H9 (cell line): ENCODE results near the gene FAM193A. TPM values are rescaled to one million over a fixed set of nuclear protein-coding genes. Genes with fewer than 3 reads are reported as not detected.
A peak's percentile ranks its signal among the peaks of the same experiment; 100 is the strongest.

ENCODE experiments used
- DNase-seq: peaks from one replicate; pipeline ENCODE4 v3.0.0-alpha.2; 2017
- H2AFZ ChIP-seq: one replicate; pipeline ENCODE4 v1.6.1; 2013; ENCODE audit warnings: mild to moderate bottlenecking, low read length, control low read depth, moderate library complexity
- H2AK5ac ChIP-seq: 2 replicates; pipeline ENCODE4 v1.6.1; 2013; ENCODE audit warnings: low read length, control low read depth, mixed read lengths; ENCODE audit not compliant: insufficient read length
- H2BK120ac ChIP-seq: one replicate; pipeline ENCODE4 v1.6.1; 2013; ENCODE audit warnings: low read depth, mild to moderate bottlenecking, low read length, control low read depth, inconsistent platforms; ENCODE audit not compliant: poor library complexity, severe bottlenecking
- H2BK12ac ChIP-seq: 2 replicates; pipeline ENCODE4 v1.6.1; 2013; ENCODE audit warnings: low read length, control low read depth, mixed read lengths, low read depth; ENCODE audit not compliant: insufficient read length
- H2BK15ac ChIP-seq: 2 replicates; pipeline ENCODE4 v1.6.1; 2013; ENCODE audit warnings: low read depth, low read length, control low read depth
- H2BK20ac ChIP-seq: one replicate; pipeline ENCODE4 v1.6.1; 2013; ENCODE audit warnings: low read depth, mild to moderate bottlenecking, low read length, control low read depth, inconsistent platforms; ENCODE audit not compliant: poor library complexity, severe bottlenecking
- H2BK5ac ChIP-seq: 2 replicates; pipeline ENCODE4 v1.6.1; 2013; ENCODE audit warnings: low read length, control low read depth, mixed read lengths; ENCODE audit not compliant: insufficient read length
- H3K14ac ChIP-seq: 2 replicates; pipeline ENCODE4 v1.6.1; 2013; ENCODE audit warnings: low read length, control low read depth; ENCODE audit not compliant: insufficient read depth
- H3K18ac ChIP-seq: 2 replicates; pipeline ENCODE4 v1.6.1; 2013; ENCODE audit warnings: low read depth, mild to moderate bottlenecking, mixed read lengths, low read length, control low read depth; ENCODE audit not compliant: insufficient read length
- H3K23ac ChIP-seq: 2 replicates; pipeline ENCODE4 v1.6.1; 2013; ENCODE audit warnings: low read length, control low read depth, mixed read lengths, low read depth; ENCODE audit not compliant: insufficient read length
- H3K23me2 ChIP-seq: 2 replicates; pipeline ENCODE4 v1.6.1; 2013; ENCODE audit warnings: low read depth, mild to moderate bottlenecking, mixed read lengths, low read length, control low read depth; ENCODE audit not compliant: insufficient read length, poor library complexity, severe bottlenecking
- H3K27ac ChIP-seq: 2 replicates; pipeline ENCODE4 v1.5.1; 2013; ENCODE audit warnings: low read length, control low read depth, mixed read lengths, low read depth; ENCODE audit not compliant: insufficient read length
- H3K27me3 ChIP-seq: 2 replicates; pipeline ENCODE4 v1.6.1; 2013; ENCODE audit warnings: low read length, control low read depth, inconsistent platforms; ENCODE audit not compliant: insufficient read depth
- H3K4ac ChIP-seq: 2 replicates; pipeline ENCODE4 v1.6.1; 2013; ENCODE audit warnings: low read depth, mild to moderate bottlenecking, control low read depth, inconsistent platforms, low read length, moderate library complexity
- H3K4me1 ChIP-seq: 2 replicates; pipeline ENCODE4 v1.6.1; 2013; ENCODE audit warnings: low read length, control low read depth, inconsistent platforms; ENCODE audit not compliant: insufficient read depth
- H3K4me2 ChIP-seq: 2 replicates; pipeline ENCODE4 v1.6.1; 2013; ENCODE audit warnings: low read length, control low read depth, mixed read lengths; ENCODE audit not compliant: insufficient read length, insufficient read depth
- H3K56ac ChIP-seq: 2 replicates; pipeline ENCODE4 v1.6.1; 2013; ENCODE audit warnings: low read depth, mild to moderate bottlenecking, mixed read lengths, low read length, control low read depth; ENCODE audit not compliant: insufficient read length
- H3K79me1 ChIP-seq: 2 replicates; pipeline ENCODE4 v1.6.1; 2013; ENCODE audit warnings: low read depth, mild to moderate bottlenecking, moderate library complexity, low read length, control low read depth, inconsistent platforms; ENCODE audit not compliant: insufficient read depth, poor library complexity, severe bottlenecking
- H3K79me2 ChIP-seq: 2 replicates; pipeline ENCODE4 v1.6.1; 2013; ENCODE audit warnings: low read length, control low read depth, inconsistent platforms; ENCODE audit not compliant: insufficient read depth
- H3K9ac ChIP-seq: 2 replicates; pipeline ENCODE4 v1.6.1; 2013; ENCODE audit warnings: low read length, control low read depth, mixed read lengths; ENCODE audit not compliant: insufficient read length; ENCODE audit errors: extremely low read depth
- H3K9me3 ChIP-seq: one replicate; pipeline ENCODE4 v1.6.1; 2013; ENCODE audit warnings: low read depth, low read length, inconsistent platforms; ENCODE audit not compliant: control insufficient read depth
- H3T11ph ChIP-seq: one replicate; pipeline ENCODE4 v1.6.1; 2013; ENCODE audit warnings: mild to moderate bottlenecking, low read length, control low read depth, inconsistent platforms
- H4K20me1 ChIP-seq: one replicate; pipeline ENCODE4 v1.6.1; 2013; ENCODE audit not compliant: control insufficient read depth, insufficient read length, insufficient read depth
- H4K5ac ChIP-seq: 2 replicates; pipeline ENCODE4 v1.6.1; 2013; ENCODE audit warnings: low read depth, mild to moderate bottlenecking, mixed read lengths, low read length, control low read depth; ENCODE audit not compliant: insufficient read length
- H4K8ac ChIP-seq: replicated peaks from 2 replicates; pipeline ENCODE4 v1.6.1; 2013; ENCODE audit warnings: low read length, control low read depth, mixed read lengths, low read depth; ENCODE audit not compliant: insufficient read length
- H4K91ac ChIP-seq: 2 replicates; pipeline ENCODE4 v1.6.1; 2013; ENCODE audit warnings: low read depth, mild to moderate bottlenecking, moderate library complexity, mixed read lengths, low read length, control low read depth; ENCODE audit not compliant: insufficient read length
- H3K27ac Mint-ChIP-seq, 3 experiments: 2 replicates in 2 of 3; 3 replicates in 1 of 3; pipeline ENCODE4 v1.8.0; 2020 to 2021; ENCODE audit warnings: mixed read lengths in 3 of 3, mild to moderate bottlenecking in 1 of 3, moderate library complexity in 1 of 3
- H3K27me3 Mint-ChIP-seq: 2 replicates; pipeline ENCODE4 v1.8.0; 2021; ENCODE audit warnings: low read depth, mild to moderate bottlenecking, moderate library complexity, mixed read lengths
- H3K36me3 Mint-ChIP-seq, 3 experiments: 2 replicates in 2 of 3; 3 replicates in 1 of 3; pipeline ENCODE4 v1.8.0; 2020 to 2021; ENCODE audit warnings: low read depth in 3 of 3, mixed read lengths in 3 of 3; ENCODE audit not compliant: insufficient read depth in 1 of 3
- H3K4me1 Mint-ChIP-seq, 2 experiments: 2 replicates each; pipeline ENCODE4 v1.8.0; 2020; ENCODE audit warnings: mixed read lengths in 2 of 2
- H3K4me3 Mint-ChIP-seq, 2 experiments: 2 replicates in 1 of 2; 3 replicates in 1 of 2; pipeline ENCODE4 v1.8.0; 2020 to 2021; ENCODE audit warnings: mild to moderate bottlenecking in 2 of 2, mixed read lengths in 2 of 2, moderate library complexity in 1 of 2
- H3K9me3 Mint-ChIP-seq, 2 experiments: 2 replicates in 1 of 2; 3 replicates in 1 of 2; pipeline ENCODE4 v1.8.0; 2020; ENCODE audit warnings: mild to moderate bottlenecking in 2 of 2, mixed read lengths in 2 of 2, moderate library complexity in 1 of 2
- WGBS: extraction: QIAGEN DNeasy Blood & Tissue Kit; methylation state at CpG from one replicate; pipeline ENCODE4 v1.1.7; 2013; ENCODE audit warnings: missing lambda C conversion rate, low lambda C conversion rate, mixed read lengths; ENCODE audit not compliant: insufficient read length; ENCODE audit errors: extremely low coverage; 5-methylcytosine and 5-hydroxymethylcytosine counted together
- total RNA-seq: library from RNA; stranded (reverse); gene quantifications from 2 replicates; pipeline ENCODE4 v1.2.1, GENCODE V29; 2021
- TF ChIP-seq, protein P1 (sequence below): fragments of 200-600 bp; sonication (generic); conservative IDR thresholded peaks from 3 replicates; pipeline ENCODE4 v1.8.0; 2021; ENCODE audit warnings: antibody characterized with exemption, mild to moderate bottlenecking

FAM193A gene
- total RNA-seq, 1 experiment from 2014 or later, result 36.9 TPM

DNA sequence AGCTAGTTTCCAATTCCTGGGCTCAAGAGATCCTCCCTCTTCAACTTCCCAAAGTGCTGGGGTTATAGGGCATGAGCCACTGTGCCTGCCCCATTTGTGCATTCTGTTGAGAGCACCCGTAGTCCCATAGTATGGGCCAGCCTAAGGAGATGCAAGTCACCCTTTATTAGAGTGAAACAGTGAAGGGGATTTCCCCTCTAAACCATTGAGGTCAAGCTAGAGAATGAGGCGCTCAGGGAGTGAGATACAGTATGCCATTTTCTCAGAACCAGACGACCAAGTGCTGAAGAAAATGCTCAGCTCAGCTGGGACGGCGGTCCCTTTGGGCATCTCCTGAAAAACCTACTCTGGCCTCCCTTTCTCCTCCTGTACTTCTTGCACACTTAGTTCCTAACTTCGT, 48.8 kb upstream of the FAM193A start:
- Mint-ChIP-seq H3K36me3 (peaks cover 25 to 33% (median 32%) of the 10 kb centered on the region in 3 experiments; a peak in 6 of 7 replicates), H3K27ac (peak overlapping the region; percentile 81 to 94 (median 84); a peak in 5 of 7 replicates), H3K27me3 (no peaks in the 10 kb centered on the region), H3K4me3 (no peak overlapping the region), H3K4me1 (peaks cover 43 to 53% of the 10 kb centered on the region in 2 experiments), H3K9me3 (no peaks in the 10 kb centered on the region)
- Histone ChIP-seq H3K27ac (no peak overlapping the region), H4K20me1 (no peaks in the 10 kb centered on the region), H3K79me1 (peaks cover 4% of the 10 kb centered on the region), H2BK5ac (no peak overlapping the region), H3K4ac (no peak overlapping the region), H3K4me1 (no peaks in the 10 kb centered on the region; the same call in 1 of the 2 replicates), H2BK20ac (no peak overlapping the region), H4K5ac (no peak overlapping the region), H2BK120ac (no peak overlapping the region), H3K23ac (no peak overlapping the region), H3K18ac (no peak overlapping the region), H3K56ac (no peak overlapping the region), H2BK12ac (no peak overlapping the region), H2AK5ac (no peak overlapping the region), H2BK15ac (no peak overlapping the region), H4K91ac (no peak overlapping the region), H3K9me3 (no peaks in the 10 kb centered on the region), H3K14ac (no peak overlapping the region), H3K9ac (no peak overlapping the region), H3K23me2 (no peaks in the 10 kb centered on the region), H3K79me2 (peaks cover 67% of the 10 kb centered on the region; the same call in 1 of the 2 replicates), H4K8ac (no peak overlapping the region), H3K27me3 (no peaks in the 10 kb centered on the region), H3T11ph (no peak overlapping the region), H2AFZ (no peak overlapping the region), H3K4me2 (no peak overlapping the region)
- TF ChIP-seq, protein P1, sequence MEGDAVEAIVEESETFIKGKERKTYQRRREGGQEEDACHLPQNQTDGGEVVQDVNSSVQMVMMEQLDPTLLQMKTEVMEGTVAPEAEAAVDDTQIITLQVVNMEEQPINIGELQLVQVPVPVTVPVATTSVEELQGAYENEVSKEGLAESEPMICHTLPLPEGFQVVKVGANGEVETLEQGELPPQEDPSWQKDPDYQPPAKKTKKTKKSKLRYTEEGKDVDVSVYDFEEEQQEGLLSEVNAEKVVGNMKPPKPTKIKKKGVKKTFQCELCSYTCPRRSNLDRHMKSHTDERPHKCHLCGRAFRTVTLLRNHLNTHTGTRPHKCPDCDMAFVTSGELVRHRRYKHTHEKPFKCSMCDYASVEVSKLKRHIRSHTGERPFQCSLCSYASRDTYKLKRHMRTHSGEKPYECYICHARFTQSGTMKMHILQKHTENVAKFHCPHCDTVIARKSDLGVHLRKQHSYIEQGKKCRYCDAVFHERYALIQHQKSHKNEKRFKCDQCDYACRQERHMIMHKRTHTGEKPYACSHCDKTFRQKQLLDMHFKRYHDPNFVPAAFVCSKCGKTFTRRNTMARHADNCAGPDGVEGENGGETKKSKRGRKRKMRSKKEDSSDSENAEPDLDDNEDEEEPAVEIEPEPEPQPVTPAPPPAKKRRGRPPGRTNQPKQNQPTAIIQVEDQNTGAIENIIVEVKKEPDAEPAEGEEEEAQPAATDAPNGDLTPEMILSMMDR, result no peak
- WGBS, result no CpG with 5 or more reads among the region's 6 CpGs
- DNase-seq, result no peak
